Activated CD8-positive, alpha-beta T cell treated with anti-CD3 and anti-CD28 coated beads for 36 hours (primary cell): ENCODE results near the gene RIC8B. TPM values are rescaled to one million over a fixed set of nuclear protein-coding genes. Genes with fewer than 3 reads are reported as not detected.

ENCODE experiments used
- ATAC-seq: fragments of 200-7000 bp; cut with Tn5 transposase; one replicate; pipeline ENCODE4 v1.10.0; 2021; ENCODE audit warnings: mild to moderate bottlenecking, moderate library complexity
- CTCF ChIA-PET: fragments of 350-600 bp; sonication (Branson Sonifier 250); formaldehyde crosslinking; loops from one replicate; lab custom pipeline; 2021; ENCODE audit warnings: antibody characterized with exemption; lab: Charles Lee
- POLR2A ChIA-PET: fragments of 350-600 bp; sonication (Branson Sonifier 250); formaldehyde crosslinking; loops from one replicate; lab custom pipeline; 2021; ENCODE audit warnings: antibody characterized with exemption; lab: Charles Lee
- DNase-seq: peaks from one replicate; pipeline ENCODE4 v3.0.0-alpha.2; 2020
- H3K27ac Mint-ChIP-seq: one replicate; pipeline ENCODE4 v1.8.0; 2021; ENCODE audit warnings: mild to moderate bottlenecking, mixed read lengths
- H3K27me3 Mint-ChIP-seq: one replicate; pipeline ENCODE4 v1.8.0; 2021; ENCODE audit warnings: mixed read lengths
- H3K36me3 Mint-ChIP-seq: one replicate; pipeline ENCODE4 v1.8.0; 2021; ENCODE audit warnings: low read depth, mixed read lengths
- H3K4me1 Mint-ChIP-seq: one replicate; pipeline ENCODE4 v1.8.0; 2021; ENCODE audit warnings: low read depth, mixed read lengths
- H3K4me3 Mint-ChIP-seq: one replicate; pipeline ENCODE4 v1.8.0; 2021; ENCODE audit warnings: mild to moderate bottlenecking, moderate library complexity, mixed read lengths
- H3K9me3 Mint-ChIP-seq: one replicate; pipeline ENCODE4 v1.8.0; 2021; ENCODE audit warnings: mixed read lengths
- intact Hi-C: fragments of 100-400 bp; cut with micrococcal nuclease; formaldehyde crosslinking; loops from one replicate; pipeline ENCODE4 v1.10.0; 2022
- total RNA-seq, 2 experiments: library from RNA; stranded (reverse); gene quantifications; one replicate each; pipeline ENCODE4 v1.2.3, GENCODE V29; 2021
- TF ChIP-seq, protein P1 (sequence below): fragments of 200-600 bp; IDR thresholded peaks from one replicate; pipeline ENCODE4 v1.8.0; 2022; ENCODE audit warnings: antibody characterized with exemption, mild to moderate bottlenecking

The RIC8B gene
- total RNA-seq, 2 experiments from 2014 or later = 10.4 to 11.0 TPM

DNA sequence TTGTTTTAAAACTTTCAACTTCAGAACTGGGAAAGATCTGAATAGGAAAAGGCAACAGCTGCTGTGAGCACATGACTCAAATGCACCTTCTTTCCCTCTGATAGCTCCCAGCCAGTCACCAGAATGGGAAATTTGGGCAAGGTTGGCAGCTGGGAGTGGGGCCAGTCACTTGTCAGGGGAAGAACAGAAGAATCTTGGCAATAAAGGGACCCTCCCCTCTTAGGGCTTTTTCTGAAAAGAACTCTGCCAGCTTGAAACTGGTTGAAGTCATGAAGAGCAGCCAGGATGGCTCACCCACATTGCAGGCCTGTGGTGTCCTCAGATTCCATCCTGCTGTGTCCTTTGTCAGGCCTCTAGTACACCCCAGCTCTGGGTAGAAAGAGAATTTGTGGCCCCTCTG is 10.3 kb upstream of the RIC8B start:
- DNase-seq (no peak), ATAC-seq (no peak)
- no peaks in the 10 kb centered on the region for H3K36me3 Mint-ChIP-seq
- ChIA-PET POLR2A (interaction anchor here (0.7 to 0.9 kb wide), 2 partner anchors 8 to 16 kb away, joined by 3 read pairs; no protein-coding TSS in a partner anchor), CTCF (interaction anchor here (0.8 to 1.6 kb wide), 2 partner anchors 8 to 11 kb away, joined by 3 read pairs; no protein-coding TSS in a partner anchor)
- peaks cover 47% of the 10 kb centered on the region for H3K4me1 Mint-ChIP-seq
- H3K27me3 Mint-ChIP-seq = no peaks in the 10 kb centered on the region
- no peak overlapping the region for H3K4me3 Mint-ChIP-seq
- intact Hi-C loops = no loop called here
- TF ChIP-seq, protein P1, sequence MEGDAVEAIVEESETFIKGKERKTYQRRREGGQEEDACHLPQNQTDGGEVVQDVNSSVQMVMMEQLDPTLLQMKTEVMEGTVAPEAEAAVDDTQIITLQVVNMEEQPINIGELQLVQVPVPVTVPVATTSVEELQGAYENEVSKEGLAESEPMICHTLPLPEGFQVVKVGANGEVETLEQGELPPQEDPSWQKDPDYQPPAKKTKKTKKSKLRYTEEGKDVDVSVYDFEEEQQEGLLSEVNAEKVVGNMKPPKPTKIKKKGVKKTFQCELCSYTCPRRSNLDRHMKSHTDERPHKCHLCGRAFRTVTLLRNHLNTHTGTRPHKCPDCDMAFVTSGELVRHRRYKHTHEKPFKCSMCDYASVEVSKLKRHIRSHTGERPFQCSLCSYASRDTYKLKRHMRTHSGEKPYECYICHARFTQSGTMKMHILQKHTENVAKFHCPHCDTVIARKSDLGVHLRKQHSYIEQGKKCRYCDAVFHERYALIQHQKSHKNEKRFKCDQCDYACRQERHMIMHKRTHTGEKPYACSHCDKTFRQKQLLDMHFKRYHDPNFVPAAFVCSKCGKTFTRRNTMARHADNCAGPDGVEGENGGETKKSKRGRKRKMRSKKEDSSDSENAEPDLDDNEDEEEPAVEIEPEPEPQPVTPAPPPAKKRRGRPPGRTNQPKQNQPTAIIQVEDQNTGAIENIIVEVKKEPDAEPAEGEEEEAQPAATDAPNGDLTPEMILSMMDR = no peak
- no peaks in the 10 kb centered on the region for H3K9me3 Mint-ChIP-seq
- H3K27ac Mint-ChIP-seq = no peak overlapping the region

DNA sequence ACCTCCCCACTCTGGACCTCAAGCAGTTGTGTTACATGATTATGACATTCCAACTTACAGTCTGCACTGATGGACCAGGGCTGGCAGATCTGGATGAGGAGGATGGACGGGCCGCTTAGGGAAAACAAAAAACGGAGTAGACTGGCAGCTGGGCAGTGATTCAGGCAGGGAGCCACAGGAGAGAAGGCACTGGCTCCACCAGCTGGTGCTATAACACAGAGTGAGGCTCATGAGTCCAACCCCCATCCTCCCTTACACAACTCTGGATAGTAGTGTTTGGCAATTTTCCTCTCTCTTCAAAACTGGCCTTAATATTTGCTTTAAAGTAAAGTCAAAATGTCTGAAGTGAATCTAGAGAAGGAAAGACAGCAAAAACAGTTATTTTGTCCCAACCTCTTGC is 9.7 kb upstream of the RIC8B start:
- H3K4me3 Mint-ChIP-seq = no peak overlapping the region
- no peaks in the 10 kb centered on the region for H3K36me3 Mint-ChIP-seq
- DNase-seq (no peak), ATAC-seq (no peak)
- intact Hi-C loops = no loop called here
- H3K9me3 Mint-ChIP-seq = no peaks in the 10 kb centered on the region
- POLR2A ChIA-PET = no interaction called here
- TF ChIP-seq, protein P1 = no peak
- no peaks in the 10 kb centered on the region for H3K27me3 Mint-ChIP-seq
- CTCF ChIA-PET = interaction anchor here (1.6 kb wide), 1 partner anchor 11 kb away, joined by 3 read pairs; no protein-coding TSS in a partner anchor
- no peak overlapping the region for H3K27ac Mint-ChIP-seq
- peaks cover 43% of the 10 kb centered on the region for H3K4me1 Mint-ChIP-seq

DNA sequence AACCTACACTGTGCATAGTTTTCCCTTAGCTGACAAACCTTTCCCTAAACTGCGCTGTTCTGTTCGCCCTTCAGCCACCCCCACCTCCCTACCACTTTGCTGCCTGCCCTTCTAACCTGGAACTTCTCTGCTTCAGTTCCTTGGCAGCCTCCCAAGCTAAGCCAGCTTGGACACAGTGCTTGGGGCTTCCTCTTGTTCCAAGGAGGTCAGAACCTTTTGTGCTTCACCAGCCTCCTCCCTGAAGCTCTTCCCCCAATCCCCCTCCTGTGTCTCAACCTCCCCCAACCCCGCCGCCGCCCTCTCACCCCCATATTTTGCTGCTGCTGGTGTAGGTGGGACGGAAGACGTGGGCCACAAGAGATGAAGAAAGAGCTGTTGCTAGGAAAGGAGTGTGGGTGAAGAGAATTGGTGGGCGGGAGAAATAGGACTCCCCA is 8.1 kb upstream of the RIC8B start:
- POLR2A ChIA-PET = interaction anchor here (1.0 to 1.8 kb wide), 2 partner anchors 9 to 13 kb away, joined by 3 to 9 read pairs; no protein-coding TSS in a partner anchor
- peak; percentile 45 for ATAC-seq

DNA sequence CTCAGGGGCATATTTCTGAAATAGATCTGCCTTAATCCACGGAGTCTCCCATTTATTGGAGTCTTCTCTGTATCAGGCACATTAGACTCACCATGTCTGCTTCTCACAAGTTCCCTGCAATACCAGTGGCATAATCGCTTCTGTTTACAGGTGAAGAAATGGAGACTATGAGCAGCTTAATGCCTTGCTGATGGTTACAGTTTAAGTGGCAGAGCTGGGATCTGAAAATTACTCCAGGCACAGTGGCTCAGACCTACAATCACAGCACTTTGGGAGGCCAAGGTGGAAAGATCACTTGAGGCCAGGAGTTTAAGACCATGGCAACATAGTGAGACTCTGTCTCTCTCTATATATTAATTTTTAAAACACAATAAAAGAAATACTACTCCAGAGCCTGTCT is 7.3 kb upstream of the RIC8B start:
- DNase-seq (no peak), ATAC-seq (peak; percentile 10)
- H3K27me3 Mint-ChIP-seq = no peaks in the 10 kb centered on the region
- POLR2A ChIA-PET = interaction anchor here (1.2 to 1.8 kb wide), 2 partner anchors 9 to 14 kb away, joined by 5 to 9 read pairs; no protein-coding TSS in a partner anchor
- peaks cover 29% of the 10 kb centered on the region for H3K4me1 Mint-ChIP-seq
- TF ChIP-seq, protein P1 = no peak
- no peaks in the 10 kb centered on the region for H3K36me3 Mint-ChIP-seq
- CTCF ChIA-PET = interaction anchor here (1.0 to 2.3 kb wide), 3 partner anchors 9 to 118 kb away, joined by 3 to 6 read pairs (median 3); no protein-coding TSS in a partner anchor
- intact Hi-C loops = no loop called here
- H3K27ac Mint-ChIP-seq = peak overlapping the region; percentile 76
- H3K9me3 Mint-ChIP-seq = no peaks in the 10 kb centered on the region
- peak overlapping the region; percentile 43 for H3K4me3 Mint-ChIP-seq

More for the DNA sequence above, 8.1 kb upstream of the RIC8B start:
- H3K4me3 Mint-ChIP-seq = peak overlapping the region; percentile 43
- H3K36me3 Mint-ChIP-seq = no peaks in the 10 kb centered on the region
- H3K9me3 Mint-ChIP-seq = no peaks in the 10 kb centered on the region
- H3K27me3 Mint-ChIP-seq = no peaks in the 10 kb centered on the region
- CTCF ChIA-PET = interaction anchor here (1.0 to 2.3 kb wide), 4 partner anchors 8 to 119 kb away, joined by 3 to 6 read pairs (median 4); no protein-coding TSS in a partner anchor
- intact Hi-C loops = no loop called here
- peaks cover 29% of the 10 kb centered on the region for H3K4me1 Mint-ChIP-seq
- peak; percentile 39 for DNase-seq
- peak overlapping the region; percentile 76 for H3K27ac Mint-ChIP-seq
- TF ChIP-seq, protein P1 = no peak
